Vagina (tissue), 2 donors: ENCODE results near the gene PHYH.

Experiments used
- CTCF ChIP-seq, 3 experiments: fragments of 450-650 bp in 2 of 3; fragments of 200-600 bp in 1 of 3; sonication (generic) in 1 of 3; IDR thresholded peaks; one replicate each; pipeline ENCODE4 v1.5.1; 2017 to 2019; ENCODE audit warnings: antibody characterized with exemption in 3 of 3, mild to moderate bottlenecking in 2 of 3, moderate library complexity in 2 of 3
- POLR2A ChIP-seq, 2 donors: fragments of 450-650 bp; IDR thresholded peaks; one replicate each; pipeline ENCODE4 v1.6.1; 2017; ENCODE audit warnings: antibody characterized with exemption in 2 of 2, mild to moderate bottlenecking in 2 of 2, moderate library complexity in 2 of 2
- POLR2AphosphoS5 ChIP-seq, 2 donors: sonication (generic); formaldehyde crosslinking; IDR thresholded peaks; one replicate each; pipeline ENCODE4 v1.9.0; 2017; ENCODE audit warnings: antibody characterized with exemption in 2 of 2, mild to moderate bottlenecking in 2 of 2, low read depth in 1 of 2; ENCODE audit not compliant: insufficient read depth in 1 of 2

- TF ChIP-seq CTCF (IDR thresholded peaks at IDR 0.05), result no peak
- TF ChIP-seq POLR2A (IDR thresholded peaks at IDR 0.05), result no peak
- no peak for TF ChIP-seq POLR2AphosphoS5 (IDR thresholded peaks at IDR 0.05; ENCODE audit: insufficient read depth in 1 of 2, low read depth in 1 of 2)
Measured at GRCh38 chr10:13319166-13319565, 19.3 kb upstream of the PHYH start.
